SK-N-SH (cell line): ENCODE results near the gene TMPRSS9. TPM values are rescaled to one million over a fixed set of nuclear protein-coding genes. Genes with fewer than 3 reads are reported as not detected.
"Not testable (repeated sequence)": the region's sequence is repeated elsewhere in the genome, so short reads cannot be mapped to it uniquely, and the experiment has no call there.

Experiments
- CTCF ChIA-PET: fragments of 300-600, 350-600 bp; formaldehyde crosslinking; extraction: SDS; loops from one replicate; lab custom pipeline; 2021; lab: Yijun Ruan, JAX
- POLR2A ChIA-PET: fragments of 350-600 bp; sonication (Branson Sonifier 250); formaldehyde crosslinking; extraction: SDS; loops from one replicate; lab custom pipeline; 2020; ENCODE audit warnings: antibody characterized with exemption, inconsistent platforms; lab: Yijun Ruan, JAX
- DNase-seq: peaks from one replicate; pipeline ENCODE4 v3.0.0; 2012
- H2AFZ ChIP-seq: fragments of 200-600 bp; sonication (generic); 2 replicates; pipeline ENCODE4 v1.8.1; 2016; ENCODE audit warnings: antibody characterized with exemption, mild to moderate bottlenecking, low read depth
- H3F3A ChIP-seq: fragments of 200-600 bp; sonication (generic); replicated peaks from 2 replicates; pipeline ENCODE3; 2016; ENCODE audit warnings: antibody characterized with exemption, mild to moderate bottlenecking; ENCODE audit not compliant: insufficient read depth
- H3K27ac ChIP-seq, 2 experiments: fragments of 200-500 bp in 1 of 2; fragments of 200-600 bp in 1 of 2; sonication (Bioruptor generic) in 1 of 2; sonication (generic), shearing (Covaris generic) in 1 of 2; 2 replicates each; pipeline versions ENCODE4 v1.5.1 to v1.6.1; 2014 to 2016; ENCODE audit warnings: low read depth in 2 of 2, inconsistent platforms in 1 of 2, low read length in 1 of 2, mild to moderate bottlenecking in 1 of 2, mixed read lengths in 1 of 2
- H3K27me3 ChIP-seq: fragments of 200-600 bp; sonication (generic), shearing (Covaris generic); 2 replicates; pipeline ENCODE4 v1.6.1; 2016; ENCODE audit warnings: mixed run types; ENCODE audit not compliant: insufficient read depth
- H3K36me3 ChIP-seq, 2 experiments: fragments of 200-500 bp in 1 of 2; fragments of 200-600 bp in 1 of 2; sonication (Bioruptor generic) in 1 of 2; sonication (generic) in 1 of 2; replicated peaks in 1 of 2; 2 replicates each; pipeline versions ENCODE3 to v1.5.1; 2014 to 2016; ENCODE audit warnings: low read length in 1 of 2, mild to moderate bottlenecking in 1 of 2; ENCODE audit not compliant: insufficient read depth in 2 of 2, control insufficient read depth in 1 of 2
- H3K4me1 ChIP-seq, 2 experiments: fragments of 200-500 bp in 1 of 2; fragments of 200-600 bp in 1 of 2; sonication (Bioruptor generic) in 1 of 2; sonication (generic), shearing (Covaris generic) in 1 of 2; 2 replicates each; pipeline versions ENCODE4 v1.5.1 to v1.6.1; 2014 to 2016; ENCODE audit warnings: low read depth in 1 of 2, low read length in 1 of 2, mixed run types in 1 of 2; ENCODE audit not compliant: insufficient read depth in 2 of 2, control insufficient read depth in 1 of 2
- H3K4me2 ChIP-seq: fragments of 200-600 bp; sonication (generic), shearing (Covaris generic); 2 replicates; pipeline ENCODE4 v1.6.1; 2017; ENCODE audit warnings: mixed run types
- H3K4me3 ChIP-seq, 2 experiments: fragments of 200-500 bp in 1 of 2; fragments of 200-600 bp in 1 of 2; sonication (Bioruptor generic) in 1 of 2; sonication (generic), shearing (Covaris generic) in 1 of 2; 2 replicates each; pipeline versions ENCODE4 v1.5.1 to v1.8.1; 2014 to 2016; ENCODE audit warnings: low read depth in 2 of 2, inconsistent platforms in 1 of 2, low read length in 1 of 2, mild to moderate bottlenecking in 1 of 2, mixed read lengths in 1 of 2, moderate library complexity in 1 of 2
- H3K79me2 ChIP-seq: fragments of 200-600 bp; sonication (generic); 2 replicates; pipeline ENCODE4 v1.8.1; 2017; ENCODE audit warnings: mild to moderate bottlenecking; ENCODE audit not compliant: insufficient read depth
- H3K9ac ChIP-seq: fragments of 200-600 bp; sonication (generic); 2 replicates; pipeline ENCODE4 v1.6.1; 2017; ENCODE audit warnings: mixed run types
- H3K9me2 ChIP-seq: fragments of 200-600 bp; sonication (generic); 2 replicates; pipeline ENCODE4 v1.6.1; 2017; ENCODE audit warnings: mixed run types
- H3K9me3 ChIP-seq: fragments of 200-600 bp; sonication (generic); 2 replicates; pipeline ENCODE4 v1.6.1; 2017; ENCODE audit warnings: mixed run types, mild to moderate bottlenecking, moderate library complexity
- H4K20me1 ChIP-seq: fragments of 200-600 bp; sonication (generic); 2 replicates; pipeline ENCODE4 v1.6.1; 2017; ENCODE audit warnings: mild to moderate bottlenecking, mixed run types; ENCODE audit not compliant: insufficient read depth
- CTCF ChIP-seq: fragments of 200-600 bp; sonication (generic); IDR thresholded peaks from 2 replicates; pipeline ENCODE4 v1.6.1; 2017; ENCODE audit warnings: antibody characterized with exemption, mild to moderate bottlenecking, moderate library complexity
- EZH2phosphoT487 ChIP-seq: fragments of 200-600 bp; sonication (generic); IDR thresholded peaks from 2 replicates; pipeline ENCODE4 v1.6.1; 2017; ENCODE audit warnings: low read depth, mixed run types, mild to moderate bottlenecking, antibody characterized with exemption, moderate library complexity, borderline replicate concordance
- FOSL2 ChIP-seq: IDR thresholded peaks from 2 replicates; pipeline ENCODE4 v1.4.0; 2012; ENCODE audit warnings: low read depth, mild to moderate bottlenecking, moderate library complexity, borderline replicate concordance
- FOXM1 ChIP-seq: IDR thresholded peaks from 2 replicates; pipeline ENCODE4 v1.4.0; 2012; ENCODE audit warnings: low read depth, mild to moderate bottlenecking
- GABPA ChIP-seq: IDR thresholded peaks from 2 replicates; pipeline ENCODE4 v1.4.0; 2012; ENCODE audit warnings: low read depth, mild to moderate bottlenecking
- GATA2 ChIP-seq: sonication (generic); formaldehyde crosslinking; IDR thresholded peaks from 2 replicates; pipeline ENCODE4 v1.5.0; 2020; ENCODE audit warnings: mild to moderate bottlenecking, missing genetic modification reagents
- IRF3 ChIP-seq: fragments of 150-350 bp; IDR thresholded peaks from 2 replicates; pipeline ENCODE4 v1.6.1; 2016; ENCODE audit warnings: mild to moderate bottlenecking, low read depth, low read length
- MAX ChIP-seq: IDR thresholded peaks from 2 replicates; pipeline ENCODE4 v1.4.0; 2012; ENCODE audit warnings: low read depth
- PBX3 ChIP-seq: IDR thresholded peaks from 2 replicates; pipeline ENCODE4; 2012
- RAD21 ChIP-seq: IDR thresholded peaks from 2 replicates; pipeline ENCODE4 v1.6.1; 2012; ENCODE audit warnings: mild to moderate bottlenecking, low read length
- SIN3A ChIP-seq: IDR thresholded peaks from 2 replicates; pipeline ENCODE4 v1.6.1; 2012; ENCODE audit warnings: low read depth, mild to moderate bottlenecking, low read length, moderate library complexity, borderline replicate concordance
- SMC3 ChIP-seq: IDR thresholded peaks from 2 replicates; pipeline ENCODE4 v1.6.1; 2012; ENCODE audit warnings: low read depth, low read length, improper control_type of control experiment
- YY1 ChIP-seq: IDR thresholded peaks from 2 replicates; pipeline ENCODE4 v1.4.0; 2012; ENCODE audit warnings: low read depth, mild to moderate bottlenecking
- WGBS: methylation state at CpG from one replicate; pipeline ENCODE4 v1.1.6; 2017; ENCODE audit warnings: low lambda C conversion rate; 5-methylcytosine and 5-hydroxymethylcytosine counted together
- polyA plus RNA-seq, 3 experiments: library from polyadenylated mRNA; depleted of rRNA; stranded (reverse); fragments of >200 nt; gene quantifications; 2 replicates each; pipeline ENCODE4 v1.2.3, GENCODE V29; 2012

The TMPRSS9 gene
- polyA plus RNA-seq, 1 of the 3 experiments (the other 2 are of a cell fraction), result not detected

GRCh38 chr19:2416321-2417097 is 56.4 kb downstream of the TMPRSS9 start (continued):
- no peak for TF ChIP-seq CTCF

GRCh38 chr19:2417436-2417835 is 57.4 kb downstream of the TMPRSS9 start:
- H3K4me1 ChIP-seq, H3K9ac ChIP-seq, H3K9me3 ChIP-seq, H3K79me2 ChIP-seq, H3K4me3 ChIP-seq, H3K9me2 ChIP-seq, H2AFZ ChIP-seq, H3K4me2 ChIP-seq, H3K27me3 ChIP-seq, H3K36me3 ChIP-seq, CTCF ChIA-PET, H3F3A ChIP-seq, POLR2A ChIA-PET, H3K27ac ChIP-seq, H4K20me1 ChIP-seq, DNase-seq: not testable (repeated sequence)
- WGBS, result 96% methylated on average over 4 of the region's 8 CpGs

GRCh38 chr19:2417881-2418406 is 57.9 kb downstream of the TMPRSS9 start:
- Histone ChIP-seq H3K27me3 (no peaks in the 10 kb centered on the region), H2AFZ (no peak overlapping the region), H3K4me1 (no peaks in the 10 kb centered on the region; a peak in 1 of 4 replicates), H3K79me2 (peaks cover 3% of the 10 kb centered on the region; the same call in 1 of the 2 replicates), H4K20me1 (no peaks in the 10 kb centered on the region), H3K9me3 (no peaks in the 10 kb centered on the region), H3K4me3 (no peak overlapping the region), H3K27ac (no peak overlapping the region; a peak in 1 of 4 replicates), H3K9ac (no peak overlapping the region), H3F3A (no peaks in the 10 kb centered on the region), H3K9me2 (no peaks in the 10 kb centered on the region), H3K4me2 (no peak overlapping the region), H3K36me3 (peaks cover 4 to 6% of the 10 kb centered on the region in 2 experiments)
- no peak for DNase-seq
- 95% methylated on average over 13 of the region's 13 CpGs for WGBS
- CTCF ChIA-PET, result no interaction called here
- POLR2A ChIA-PET, result no interaction called here
- TF ChIP-seq MAX (no peak), FOXM1 (no peak), SIN3A (no peak), GABPA (no peak), PBX3 (no peak), IRF3 (no peak), SMC3 (no peak), YY1 (no peak), FOSL2 (no peak), RAD21 (no peak), CTCF (no peak), GATA2 (CRISPR knock-in tag) (no peak), EZH2phosphoT487 (no peak)
